ENCODE measurements around the gene ACOT11. TPM values are rescaled to one million over a fixed set of nuclear protein-coding genes. Genes with fewer than 3 reads are reported as not detected.

Gene ACOT11
- total and polyA plus RNA-seq, 2 experiments from 2014 or later, result 13.8 to 20.0 TPM

DNA sequence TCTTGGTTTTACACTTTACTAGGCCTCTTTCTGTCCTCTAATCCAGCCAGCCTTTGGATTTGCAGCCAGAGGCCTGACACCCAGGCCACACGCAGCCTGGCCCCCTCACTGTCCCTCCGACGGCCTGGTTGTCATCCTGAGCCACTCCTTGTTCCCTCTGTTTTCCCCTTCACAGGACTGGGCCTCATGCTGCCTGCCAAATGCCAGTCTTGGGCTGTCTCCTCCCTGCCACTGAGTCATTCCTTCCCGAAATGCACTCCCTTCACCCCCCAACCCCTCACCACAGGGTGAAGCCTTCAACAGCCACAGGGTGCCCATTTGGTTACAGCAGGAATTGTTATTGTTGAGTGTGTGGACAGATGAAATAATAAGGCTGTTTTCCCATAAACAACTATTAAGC, 21.3 kb downstream of the ACOT11 start:
- Histone ChIP-seq H3K4me2 (no peak overlapping the region), H2AFZ (no peak overlapping the region), H3K79me2 (no peaks in the 10 kb centered on the region), H3K9me3 (ENCODE audit: low read depth) (no peaks in the 10 kb centered on the region), H3K9me2 (replicated peaks; ENCODE audit: insufficient read depth) (no peaks in the 10 kb centered on the region), H3K4me3 (no peak overlapping the region), H3K4me1 (ENCODE audit: insufficient read depth) (peaks cover 23% of the 10 kb centered on the region), H3K27me3 (no peaks in the 10 kb centered on the region), H3K36me3 (replicated peaks; ENCODE audit: insufficient read depth, low read depth) (no peaks in the 10 kb centered on the region), H3K27ac (no peak overlapping the region), H4K20me1 (ENCODE audit: insufficient read depth, poor library complexity, severe bottlenecking) (no peaks in the 10 kb centered on the region)
- no peak for TF ChIP-seq EZH2 (IDR thresholded peaks at IDR 0.05; ENCODE audit: borderline replicate concordance)
- TF ChIP-seq, protein P1, sequence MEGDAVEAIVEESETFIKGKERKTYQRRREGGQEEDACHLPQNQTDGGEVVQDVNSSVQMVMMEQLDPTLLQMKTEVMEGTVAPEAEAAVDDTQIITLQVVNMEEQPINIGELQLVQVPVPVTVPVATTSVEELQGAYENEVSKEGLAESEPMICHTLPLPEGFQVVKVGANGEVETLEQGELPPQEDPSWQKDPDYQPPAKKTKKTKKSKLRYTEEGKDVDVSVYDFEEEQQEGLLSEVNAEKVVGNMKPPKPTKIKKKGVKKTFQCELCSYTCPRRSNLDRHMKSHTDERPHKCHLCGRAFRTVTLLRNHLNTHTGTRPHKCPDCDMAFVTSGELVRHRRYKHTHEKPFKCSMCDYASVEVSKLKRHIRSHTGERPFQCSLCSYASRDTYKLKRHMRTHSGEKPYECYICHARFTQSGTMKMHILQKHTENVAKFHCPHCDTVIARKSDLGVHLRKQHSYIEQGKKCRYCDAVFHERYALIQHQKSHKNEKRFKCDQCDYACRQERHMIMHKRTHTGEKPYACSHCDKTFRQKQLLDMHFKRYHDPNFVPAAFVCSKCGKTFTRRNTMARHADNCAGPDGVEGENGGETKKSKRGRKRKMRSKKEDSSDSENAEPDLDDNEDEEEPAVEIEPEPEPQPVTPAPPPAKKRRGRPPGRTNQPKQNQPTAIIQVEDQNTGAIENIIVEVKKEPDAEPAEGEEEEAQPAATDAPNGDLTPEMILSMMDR (IDR thresholded peaks at IDR 0.05; ENCODE audit: poor library complexity), result no peak
- no peak for TF ChIP-seq EZH2phosphoT487 (IDR thresholded peaks at IDR 0.05; ENCODE audit: low read depth, severe bottlenecking, unreplicated experiment)
- 45% methylated on average over 4 of the region's 4 CpGs for WGBS (ENCODE audit: low lambda C conversion rate, missing lambda C conversion rate)
- DNase-seq (ENCODE audit: low spot score), result no peak

DNA sequence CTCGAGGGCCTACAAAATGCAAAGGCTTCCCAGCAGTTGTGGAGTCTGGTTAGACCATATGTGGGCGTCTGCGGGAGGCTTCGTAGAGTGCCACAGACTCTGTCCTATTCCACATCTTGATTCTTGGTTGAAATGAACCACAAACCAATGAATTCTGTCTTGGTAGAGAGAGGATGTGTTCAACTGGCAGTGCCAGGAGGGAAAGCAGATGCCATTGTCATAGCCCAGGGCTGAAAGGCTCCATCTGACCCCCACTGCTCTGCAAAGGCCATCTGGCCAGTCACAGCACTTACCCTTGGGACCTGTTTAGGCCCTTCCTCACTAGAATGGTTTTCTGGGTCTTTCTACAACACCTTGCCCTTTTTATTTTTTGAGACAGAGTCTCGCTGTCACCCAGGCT, 22.1 kb downstream of the ACOT11 start:
- H3K36me3 ChIP-seq (replicated peaks; ENCODE audit: insufficient read depth, low read depth), result no peaks in the 10 kb centered on the region
- no peaks in the 10 kb centered on the region for H4K20me1 ChIP-seq (ENCODE audit: insufficient read depth, poor library complexity, severe bottlenecking)
- no peaks in the 10 kb centered on the region for H3K9me2 ChIP-seq (replicated peaks; ENCODE audit: insufficient read depth)
- peaks cover 23% of the 10 kb centered on the region for H3K4me1 ChIP-seq (ENCODE audit: insufficient read depth)
- no peaks in the 10 kb centered on the region for H3K27me3 ChIP-seq
- 95% methylated on average over 5 of the region's 5 CpGs for WGBS (ENCODE audit: low lambda C conversion rate, missing lambda C conversion rate)
- H3K79me2 ChIP-seq, result no peaks in the 10 kb centered on the region
- no peak for DNase-seq (ENCODE audit: low spot score)
- no peaks in the 10 kb centered on the region for H3K9me3 ChIP-seq (ENCODE audit: low read depth)
- TF ChIP-seq EZH2phosphoT487 (IDR thresholded peaks at IDR 0.05; ENCODE audit: low read depth, severe bottlenecking, unreplicated experiment), result no peak
- TF ChIP-seq, protein P1 (IDR thresholded peaks at IDR 0.05; ENCODE audit: poor library complexity), result no peak
- TF ChIP-seq EZH2 (IDR thresholded peaks at IDR 0.05; ENCODE audit: borderline replicate concordance), result no peak
- no peak overlapping the region for H3K4me3 ChIP-seq
- no peak overlapping the region for H3K27ac ChIP-seq
- no peak overlapping the region for H3K4me2 ChIP-seq
- no peak overlapping the region for H2AFZ ChIP-seq

DNA sequence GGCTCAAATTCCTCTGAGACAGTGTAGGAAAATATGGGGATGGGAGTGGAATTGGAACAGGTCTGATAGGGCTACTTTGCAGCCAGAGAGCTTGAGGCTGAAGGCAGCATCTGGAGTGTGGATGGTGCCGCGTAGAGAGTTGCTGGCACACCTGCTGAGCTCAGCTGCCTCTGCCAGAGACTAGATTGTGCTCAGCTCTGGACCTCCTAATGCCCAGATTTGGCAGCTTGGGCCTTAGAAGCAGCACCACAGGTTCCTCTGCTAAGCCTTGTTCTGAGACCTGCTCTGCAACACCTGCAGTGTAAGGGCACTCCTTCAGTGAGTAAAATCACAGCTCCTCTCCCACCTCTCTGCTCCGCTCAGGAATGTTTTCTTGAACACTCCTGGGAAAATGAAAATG, 23.3 kb downstream of the ACOT11 start:
- Histone ChIP-seq H4K20me1 (ENCODE audit: insufficient read depth, poor library complexity, severe bottlenecking) (no peaks in the 10 kb centered on the region), H3K79me2 (no peaks in the 10 kb centered on the region), H3K4me1 (ENCODE audit: insufficient read depth) (peaks cover 16% of the 10 kb centered on the region), H3K9me3 (ENCODE audit: low read depth) (no peaks in the 10 kb centered on the region), H3K9me2 (replicated peaks; ENCODE audit: insufficient read depth) (no peaks in the 10 kb centered on the region), H3K4me2 (no peak overlapping the region), H3K27me3 (no peaks in the 10 kb centered on the region), H3K36me3 (replicated peaks; ENCODE audit: insufficient read depth, low read depth) (no peaks in the 10 kb centered on the region), H3K27ac (no peak overlapping the region), H2AFZ (no peak overlapping the region), H3K4me3 (no peak overlapping the region)
- DNase-seq (ENCODE audit: low spot score), result no peak
- TF ChIP-seq EZH2 (IDR thresholded peaks at IDR 0.05; ENCODE audit: borderline replicate concordance) (no peak), EZH2phosphoT487 (IDR thresholded peaks at IDR 0.05; ENCODE audit: low read depth, severe bottlenecking, unreplicated experiment) (no peak)
- TF ChIP-seq, protein P1 (IDR thresholded peaks at IDR 0.05; ENCODE audit: poor library complexity), result no peak
- 88% methylated on average over 3 of the region's 3 CpGs for WGBS (ENCODE audit: low lambda C conversion rate, missing lambda C conversion rate)
